ENCODE results near the gene ITPR1. TPM values are rescaled to one million over a fixed set of nuclear protein-coding genes. Genes with fewer than 3 reads are reported as not detected.

ITPR1 gene
- total and polyA plus RNA-seq, 2 of the 4 experiments (the other 2 are of a cell fraction) = 1.8 to 5.7 TPM

GRCh38 chr3:4813909-4814304 is 320.8 kb downstream of the ITPR1 start:
- intact Hi-C loops (cut with micrococcal nuclease) (no loop called here), in situ Hi-C loops (cut with MboI; ENCODE audit: low sequenced_read_pairs) (no loop called here), dilution Hi-C loops (cut with HindIII; ENCODE audit: low sequenced_read_pairs, unreplicated experiment) (no loop called here)
- no peak overlapping the region for H2AK9ac ChIP-seq (replicated peaks; ENCODE audit: low read depth, low read length, poor library complexity)
- no peak overlapping the region for H3K56ac ChIP-seq (ENCODE audit: extremely low read depth, insufficient read depth, low read length)
- no peak overlapping the region for H4K91ac ChIP-seq (ENCODE audit: insufficient read depth, low read depth, low read length)
- H3K4me3 ChIP-seq (ENCODE audit: insufficient read depth, low read depth, low read length) = no peak overlapping the region
- DNase-seq = no peak
- ChIA-PET CTCF (no interaction called here), POLR2A (ENCODE audit: unreplicated experiment) (no interaction called here)
- no peaks in the 10 kb centered on the region for H3K9me1 ChIP-seq (ENCODE audit: insufficient read depth, low read length)
- no peaks in the 10 kb centered on the region for H3K4me1 ChIP-seq (ENCODE audit: control insufficient read depth, insufficient read depth, low read length)
- H3K79me1 ChIP-seq (ENCODE audit: low read depth in 1 of 2, low read length in 2 of 2) = no peaks in the 10 kb centered on the region
- peaks cover 4% of the 10 kb centered on the region; the same call in 1 of the 2 replicates for H3K36me3 ChIP-seq (ENCODE audit: control insufficient read depth, insufficient read depth, low read length)
- H3K9me3 ChIP-seq (ENCODE audit: control insufficient read depth, insufficient read depth, low read length) = no peaks in the 10 kb centered on the region; the same call in none of the 2 replicates
- H3K14ac ChIP-seq (replicated peaks; ENCODE audit: low read depth, low read length) = no peak overlapping the region
- no peak overlapping the region for H2AK5ac ChIP-seq (ENCODE audit: low read depth, low read length)
- no peak overlapping the region for H2BK20ac ChIP-seq (ENCODE audit: low read depth, low read length)
- H3K9ac ChIP-seq (ENCODE audit: low read depth, low read length) = no peak overlapping the region
- no peak overlapping the region for H2BK5ac ChIP-seq (ENCODE audit: low read depth, low read length, poor library complexity, severe bottlenecking)
- H4K8ac ChIP-seq (ENCODE audit: low read depth in 2 of 2, low read length in 2 of 2) = no peak overlapping the region
- no peak for ATAC-seq (ENCODE audit: low read depth)
- H3K4ac ChIP-seq (ENCODE audit: low read depth, low read length) = no peak overlapping the region
- H3K27me3 ChIP-seq (ENCODE audit: control insufficient read depth, insufficient read depth, low read length) = peaks cover 2% of the 10 kb centered on the region
- no peak overlapping the region for H3K23ac ChIP-seq (ENCODE audit: low read depth, low read length)
- WGBS, 2 experiments (ENCODE audit: extremely low coverage in 2 of 2, insufficient read length in 1 of 2) = 100% methylated on average over 2 of the region's 6 CpGs; no CpG with 5 or more reads in 1 of the 2 experiments
- H3K27ac ChIP-seq (ENCODE audit: insufficient read depth, low read length) = no peak overlapping the region
- TF ChIP-seq RFX5 (IDR thresholded peaks at IDR 0.05; ENCODE audit: low read depth, low read length) (no peak), MXI1 (IDR thresholded peaks at IDR 0.05; ENCODE audit: borderline replicate concordance, low read depth, low read length) (no peak), MAZ (IDR thresholded peaks at IDR 0.05; ENCODE audit: borderline replicate concordance, low read depth, low read length) (no peak), SMC3 (IDR thresholded peaks at IDR 0.05; ENCODE audit: low read depth, low read length) (no peak), USF2 (IDR thresholded peaks at IDR 0.05; ENCODE audit: low read depth, low read length) (no peak), BHLHE40 (IDR thresholded peaks at IDR 0.05; ENCODE audit: low read depth, low read length) (no peak), POLR2A (IDR thresholded peaks at IDR 0.05; ENCODE audit: low read depth, low read length) (no peak), CTCF (conservative IDR thresholded peaks at IDR 0.05; ENCODE audit: low read depth, low read length) (no peak), CHD1 (IDR thresholded peaks at IDR 0.05; ENCODE audit: low read depth, low read length) (no peak)
- no peak overlapping the region for H3K4me2 ChIP-seq (ENCODE audit: low read depth, low read length)
- no TSS peak for BruUV-seq (replicated peaks)
- no peak overlapping the region for H2AFZ ChIP-seq (replicated peaks; ENCODE audit: low read length, poor library complexity)
- no peaks in the 10 kb centered on the region for H4K20me1 ChIP-seq (ENCODE audit: insufficient read depth, low read length)
- H2BK120ac ChIP-seq (ENCODE audit: low read depth, low read length) = no peak overlapping the region
- H4K5ac ChIP-seq (ENCODE audit: low read depth, low read length) = no peak overlapping the region
- H3K18ac ChIP-seq (ENCODE audit: low read depth, low read length) = no peak overlapping the region
- no peak overlapping the region for H2BK15ac ChIP-seq (ENCODE audit: low read depth, low read length)
